Measurements from ENCODE around the gene S100A5.

DNA sequence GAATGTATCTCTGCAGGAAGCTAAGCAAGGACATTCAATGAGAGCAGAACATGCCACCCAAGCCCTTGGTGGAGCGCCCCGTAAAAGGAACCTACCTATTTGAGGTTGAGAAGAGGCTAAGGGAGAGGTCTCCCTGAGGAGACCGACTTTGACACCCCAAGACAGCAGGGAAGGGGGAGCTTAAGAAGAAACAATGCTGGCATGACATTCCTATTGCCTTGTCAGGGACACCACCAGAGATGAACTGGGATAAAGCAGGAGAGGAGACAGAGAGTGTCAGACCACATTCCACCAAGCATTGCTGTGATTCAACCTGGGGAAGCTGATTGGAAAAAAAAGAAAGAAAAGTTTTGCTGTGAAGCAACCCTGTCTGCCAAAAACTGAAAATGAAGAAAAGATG, 38.2 kb upstream of the S100A5 start:
- no peak for TF ChIP-seq ARNT (IDR thresholded peaks at IDR 0.05)
- TF ChIP-seq TARDBP (IDR thresholded peaks at IDR 0.05), result no peak
- TF ChIP-seq SP1 (IDR thresholded peaks at IDR 0.05), result no peak
- no peak for TF ChIP-seq BHLHE40 (IDR thresholded peaks at IDR 0.05; ENCODE audit: borderline replicate concordance)
- no peak for TF ChIP-seq ZNF384 (IDR thresholded peaks at IDR 0.05)
- TF ChIP-seq FOXK2 (IDR thresholded peaks at IDR 0.05), result no peak
- no peak for TF ChIP-seq L3MBTL2 (conservative IDR thresholded peaks at IDR 0.05)
- TF ChIP-seq SUZ12 (IDR thresholded peaks at IDR 0.05), result no peak
- no peak for TF ChIP-seq ELF4 (IDR thresholded peaks at IDR 0.05)
- TF ChIP-seq CTBP1 (IDR thresholded peaks at IDR 0.05; ENCODE audit: borderline replicate concordance), result no peak
- no peak for TF ChIP-seq FOXA1 (IDR thresholded peaks at IDR 0.05)
- TF ChIP-seq FOXM1 (IDR thresholded peaks at IDR 0.05; ENCODE audit: borderline replicate concordance), result no peak
- TF ChIP-seq LEF1 (IDR thresholded peaks at IDR 0.05; ENCODE audit: borderline replicate concordance), result no peak
- no peak for TF ChIP-seq HDGF (IDR thresholded peaks at IDR 0.05; ENCODE audit: borderline replicate concordance)

Measured in HEK293T (cell line).